HepG2 (cell line): ENCODE data around the gene EEFSEC. TPM values are rescaled to one million over a fixed set of nuclear protein-coding genes. Genes with fewer than 3 reads are reported as not detected.

Experiments
- ASH2L ChIP-seq: fragments of 300-600, 200-600 bp; sonication (generic); IDR thresholded peaks from 2 replicates; pipeline ENCODE4 v1.7.0; 2017; ENCODE audit warnings: low read depth, mild to moderate bottlenecking, moderate library complexity, mixed read lengths, low read length; ENCODE audit not compliant: insufficient read length
- ELF1 ChIP-seq: sonication (generic); formaldehyde crosslinking; IDR thresholded peaks from 2 replicates; pipeline ENCODE4 v1.4.0; 2020; ENCODE audit warnings: missing genetic modification reagents
- FIP1L1 ChIP-seq: fragments of 200-400 bp; formaldehyde crosslinking; IDR thresholded peaks from 2 replicates; pipeline ENCODE4 v1.6.1; 2018; ENCODE audit warnings: low read depth, mild to moderate bottlenecking, low read length, moderate library complexity, borderline replicate concordance; ENCODE audit not compliant: insufficient read depth
- MAZ ChIP-seq, 2 experiments: sonication (generic) in 1 of 2; formaldehyde crosslinking in 1 of 2; IDR thresholded peaks; 2 replicates each; pipeline versions ENCODE4 v1.5.0 to v1.6.1; 2012 to 2020; ENCODE audit warnings: low read depth in 2 of 2, mild to moderate bottlenecking in 2 of 2, borderline replicate concordance in 1 of 2, improper control_type of control experiment in 1 of 2, low read length in 1 of 2, missing genetic modification reagents in 1 of 2, moderate library complexity in 1 of 2
- NCOA2 ChIP-seq: sonication (generic); formaldehyde crosslinking; IDR thresholded peaks from 2 replicates; pipeline ENCODE4 v1.8.0; 2022; ENCODE audit warnings: inconsistent platforms
- PAWR ChIP-seq: sonication (generic); formaldehyde crosslinking; IDR thresholded peaks from 2 replicates; pipeline ENCODE4 v1.4.0; 2020; ENCODE audit warnings: missing genetic modification reagents, mild to moderate bottlenecking, borderline replicate concordance
- SP5 ChIP-seq: IDR thresholded peaks from 2 replicates; pipeline ENCODE4 v1.6.1; 2016; ENCODE audit warnings: low read depth, borderline replicate concordance
- SRY ChIP-seq: sonication (generic); formaldehyde crosslinking; IDR thresholded peaks from 2 replicates; pipeline ENCODE4 v1.8.0; 2022; ENCODE audit warnings: mild to moderate bottlenecking, missing genetic modification reagents
- ZNF17 ChIP-seq: sonication (generic); formaldehyde crosslinking; IDR thresholded peaks from 2 replicates; pipeline ENCODE4 v1.5.0; 2020; ENCODE audit warnings: mild to moderate bottlenecking, missing genetic modification reagents
- ZNF383 ChIP-seq: sonication (generic); formaldehyde crosslinking; IDR thresholded peaks from 2 replicates; pipeline ENCODE4 v1.4.0; 2020; ENCODE audit warnings: missing genetic modification reagents, mild to moderate bottlenecking, borderline replicate concordance
- ZNF570 ChIP-seq: sonication (generic); formaldehyde crosslinking; IDR thresholded peaks from 2 replicates; pipeline ENCODE4 v1.4.0; 2020; ENCODE audit warnings: mild to moderate bottlenecking, missing genetic modification reagents, borderline replicate concordance
- ZNF589 ChIP-seq: sonication (generic); formaldehyde crosslinking; conservative IDR thresholded peaks from 2 replicates; pipeline ENCODE4 v1.8.0; 2022; ENCODE audit warnings: mild to moderate bottlenecking, moderate library complexity, missing genetic modification reagents
- polyA plus RNA-seq, 8 experiments: library from polyadenylated mRNA; depleted of rRNA in 3 of 8; stranded (reverse) in 7 of 8; unstranded in 1 of 8; fragments of >200 nt; fragmentation: Illumina TruSeq in 4 of 8; extraction: Trizol in 4 of 8; gene quantifications; 2 replicates each; pipeline versions ENCODE4 v1.2.1 to v1.2.3, GENCODE V29; 2011 to 2016; ENCODE audit warnings: low read depth in 4 of 8, missing spikeins in 1 of 8, mixed read lengths in 1 of 8; ENCODE audit not compliant: insufficient read depth in 1 of 8
- total RNA-seq, 5 experiments: library from RNA; depleted of rRNA; stranded (reverse); fragments of >200 nt; fragmentation: Illumina TruSeq; extraction: Trizol; gene quantifications; 2 replicates each; pipeline ENCODE4 v1.2.3, GENCODE V29; 2016; ENCODE audit warnings: low read depth in 1 of 5
- TF ChIP-seq, protein P1 (sequence below): sonication (generic); formaldehyde crosslinking; conservative IDR thresholded peaks from 2 replicates; pipeline ENCODE4 v1.4.0; 2020; ENCODE audit warnings: missing genetic modification reagents
- TF ChIP-seq, protein P2 (sequence below): sonication (generic); IDR thresholded peaks from 2 replicates; pipeline ENCODE4 v1.6.1; 2016; ENCODE audit warnings: low read depth, borderline replicate concordance
- TF ChIP-seq, protein P3 (sequence below): sonication (generic); formaldehyde crosslinking; IDR thresholded peaks from 2 replicates; pipeline ENCODE4 v1.4.0; 2020; ENCODE audit warnings: missing genetic modification reagents, borderline replicate concordance
- TF ChIP-seq, protein P4 (sequence below): sonication (generic); formaldehyde crosslinking; IDR thresholded peaks from 2 replicates; pipeline ENCODE4 v1.4.0; 2020; ENCODE audit warnings: mild to moderate bottlenecking, missing genetic modification reagents

EEFSEC gene
- total and polyA plus RNA-seq, 2 of the 13 experiments (the other 11 are each of a cell fraction or from before 2014, with no cell fraction given), result 6.4 to 24.2 TPM

DNA sequence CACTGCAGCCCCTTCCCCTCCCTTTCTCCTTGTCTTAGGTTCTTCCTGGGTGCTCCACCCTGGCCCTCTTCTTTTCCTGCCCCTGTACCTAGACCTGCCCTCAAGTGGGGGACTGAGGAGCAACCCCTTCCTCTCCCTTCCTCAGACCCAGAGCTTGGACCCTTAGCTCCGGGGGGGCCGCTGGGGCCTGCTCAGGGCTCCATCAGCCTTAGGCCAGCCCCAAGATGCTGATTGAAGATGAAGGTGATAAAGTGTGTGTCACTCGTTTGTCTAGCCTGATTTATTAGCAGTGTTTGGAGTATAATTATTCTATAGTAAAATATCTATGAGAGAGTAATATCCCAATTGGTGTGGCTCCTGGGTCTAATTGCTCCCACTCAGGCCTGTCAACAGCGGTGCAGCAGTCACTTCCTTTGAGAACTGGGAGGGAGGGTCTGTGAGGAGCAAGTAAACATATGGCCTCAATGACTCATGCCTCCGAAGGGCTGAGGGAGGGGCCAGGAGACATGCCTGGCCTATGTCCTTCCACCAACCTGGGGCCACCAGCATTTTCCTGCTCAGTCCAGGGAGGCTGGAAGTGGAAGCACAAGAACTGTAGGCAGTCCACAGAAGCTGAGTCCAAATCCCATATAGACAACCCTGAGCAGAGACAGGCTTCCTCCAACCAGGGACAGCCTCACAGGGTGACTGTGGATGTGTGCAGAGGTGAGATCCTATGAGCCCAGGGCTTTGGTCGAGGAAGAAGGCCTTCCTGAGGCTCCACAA is 190.2 kb downstream of the EEFSEC start (continued):
- TF ChIP-seq, protein P1, sequence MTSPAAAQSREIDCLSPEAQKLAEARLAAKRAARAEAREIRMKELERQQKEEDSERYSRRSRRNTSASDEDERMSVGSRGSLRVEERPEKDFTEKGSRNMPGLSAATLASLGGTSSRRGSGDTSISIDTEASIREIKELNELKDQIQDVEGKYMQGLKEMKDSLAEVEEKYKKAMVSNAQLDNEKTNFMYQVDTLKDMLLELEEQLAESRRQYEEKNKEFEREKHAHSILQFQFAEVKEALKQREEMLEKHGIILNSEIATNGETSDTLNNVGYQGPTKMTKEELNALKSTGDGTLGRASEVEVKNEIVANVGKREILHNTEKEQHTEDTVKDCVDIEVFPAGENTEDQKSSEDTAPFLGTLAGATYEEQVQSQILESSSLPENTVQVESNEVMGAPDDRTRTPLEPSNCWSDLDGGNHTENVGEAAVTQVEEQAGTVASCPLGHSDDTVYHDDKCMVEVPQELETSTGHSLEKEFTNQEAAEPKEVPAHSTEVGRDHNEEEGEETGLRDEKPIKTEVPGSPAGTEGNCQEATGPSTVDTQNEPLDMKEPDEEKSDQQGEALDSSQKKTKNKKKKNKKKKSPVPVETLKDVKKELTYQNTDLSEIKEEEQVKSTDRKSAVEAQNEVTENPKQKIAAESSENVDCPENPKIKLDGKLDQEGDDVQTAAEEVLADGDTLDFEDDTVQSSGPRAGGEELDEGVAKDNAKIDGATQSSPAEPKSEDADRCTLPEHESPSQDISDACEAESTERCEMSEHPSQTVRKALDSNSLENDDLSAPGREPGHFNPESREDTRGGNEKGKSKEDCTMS (CRISPR knock-in tag), result no peak
- TF ChIP-seq ZNF589 (CRISPR knock-in tag) (no peak), ZNF17 (no peak), ZNF570 (CRISPR knock-in tag) (no peak), PAWR (CRISPR knock-in tag) (no peak), NCOA2 (CRISPR knock-in tag) (peak; percentile 51; the same call in 1 of the 2 replicates), SP5 (CRISPR knock-in tag) (peak; percentile 95), FIP1L1 (no peak), MAZ (IDR thresholded peaks at IDR 0.05; ENCODE audit: borderline replicate concordance, low read depth, low read length) (peak; percentile 79; the same call in 1 of the 2 replicates), MAZ (CRISPR knock-in tag; IDR thresholded peaks at IDR 0.05; ENCODE audit: low read depth) (peak; percentile 47; the same call in 1 of the 2 replicates), ELF1 (CRISPR knock-in tag) (peak; percentile 41; the same call in 1 of the 2 replicates), ZNF383 (CRISPR knock-in tag) (no peak), ASH2L (no peak), SRY (CRISPR knock-in tag) (no peak)
- TF ChIP-seq, protein P2, sequence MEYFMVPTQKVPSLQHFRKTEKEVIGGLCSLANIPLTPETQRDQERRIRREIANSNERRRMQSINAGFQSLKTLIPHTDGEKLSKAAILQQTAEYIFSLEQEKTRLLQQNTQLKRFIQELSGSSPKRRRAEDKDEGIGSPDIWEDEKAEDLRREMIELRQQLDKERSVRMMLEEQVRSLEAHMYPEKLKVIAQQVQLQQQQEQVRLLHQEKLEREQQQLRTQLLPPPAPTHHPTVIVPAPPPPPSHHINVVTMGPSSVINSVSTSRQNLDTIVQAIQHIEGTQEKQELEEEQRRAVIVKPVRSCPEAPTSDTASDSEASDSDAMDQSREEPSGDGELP, result peak; percentile 60; the same call in 1 of the 2 replicates
- TF ChIP-seq, protein P3, sequence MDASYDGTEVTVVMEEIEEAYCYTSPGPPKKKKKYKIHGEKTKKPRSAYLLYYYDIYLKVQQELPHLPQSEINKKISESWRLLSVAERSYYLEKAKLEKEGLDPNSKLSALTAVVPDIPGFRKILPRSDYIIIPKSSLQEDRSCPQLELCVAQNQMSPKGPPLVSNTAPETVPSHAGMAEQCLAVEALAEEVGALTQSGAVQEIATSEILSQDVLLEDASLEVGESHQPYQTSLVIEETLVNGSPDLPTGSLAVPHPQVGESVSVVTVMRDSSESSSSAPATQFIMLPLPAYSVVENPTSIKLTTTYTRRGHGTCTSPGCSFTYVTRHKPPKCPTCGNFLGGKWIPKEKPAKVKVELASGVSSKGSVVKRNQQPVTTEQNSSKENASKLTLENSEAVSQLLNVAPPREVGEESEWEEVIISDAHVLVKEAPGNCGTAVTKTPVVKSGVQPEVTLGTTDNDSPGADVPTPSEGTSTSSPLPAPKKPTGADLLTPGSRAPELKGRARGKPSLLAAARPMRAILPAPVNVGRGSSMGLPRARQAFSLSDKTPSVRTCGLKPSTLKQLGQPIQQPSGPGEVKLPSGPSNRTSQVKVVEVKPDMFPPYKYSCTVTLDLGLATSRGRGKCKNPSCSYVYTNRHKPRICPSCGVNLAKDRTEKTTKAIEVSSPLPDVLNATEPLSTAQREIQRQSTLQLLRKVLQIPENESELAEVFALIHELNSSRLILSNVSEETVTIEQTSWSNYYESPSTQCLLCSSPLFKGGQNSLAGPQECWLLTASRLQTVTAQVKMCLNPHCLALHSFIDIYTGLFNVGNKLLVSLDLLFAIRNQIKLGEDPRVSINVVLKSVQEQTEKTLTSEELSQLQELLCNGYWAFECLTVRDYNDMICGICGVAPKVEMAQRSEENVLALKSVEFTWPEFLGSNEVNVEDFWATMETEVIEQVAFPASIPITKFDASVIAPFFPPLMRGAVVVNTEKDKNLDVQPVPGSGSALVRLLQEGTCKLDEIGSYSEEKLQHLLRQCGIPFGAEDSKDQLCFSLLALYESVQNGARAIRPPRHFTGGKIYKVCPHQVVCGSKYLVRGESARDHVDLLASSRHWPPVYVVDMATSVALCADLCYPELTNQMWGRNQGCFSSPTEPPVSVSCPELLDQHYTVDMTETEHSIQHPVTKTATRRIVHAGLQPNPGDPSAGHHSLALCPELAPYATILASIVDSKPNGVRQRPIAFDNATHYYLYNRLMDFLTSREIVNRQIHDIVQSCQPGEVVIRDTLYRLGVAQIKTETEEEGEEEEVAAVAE (CRISPR knock-in tag), result 0 out of 2 replicates have a peak, but pooled peaks have one; percentile 37
- TF ChIP-seq, protein P4, sequence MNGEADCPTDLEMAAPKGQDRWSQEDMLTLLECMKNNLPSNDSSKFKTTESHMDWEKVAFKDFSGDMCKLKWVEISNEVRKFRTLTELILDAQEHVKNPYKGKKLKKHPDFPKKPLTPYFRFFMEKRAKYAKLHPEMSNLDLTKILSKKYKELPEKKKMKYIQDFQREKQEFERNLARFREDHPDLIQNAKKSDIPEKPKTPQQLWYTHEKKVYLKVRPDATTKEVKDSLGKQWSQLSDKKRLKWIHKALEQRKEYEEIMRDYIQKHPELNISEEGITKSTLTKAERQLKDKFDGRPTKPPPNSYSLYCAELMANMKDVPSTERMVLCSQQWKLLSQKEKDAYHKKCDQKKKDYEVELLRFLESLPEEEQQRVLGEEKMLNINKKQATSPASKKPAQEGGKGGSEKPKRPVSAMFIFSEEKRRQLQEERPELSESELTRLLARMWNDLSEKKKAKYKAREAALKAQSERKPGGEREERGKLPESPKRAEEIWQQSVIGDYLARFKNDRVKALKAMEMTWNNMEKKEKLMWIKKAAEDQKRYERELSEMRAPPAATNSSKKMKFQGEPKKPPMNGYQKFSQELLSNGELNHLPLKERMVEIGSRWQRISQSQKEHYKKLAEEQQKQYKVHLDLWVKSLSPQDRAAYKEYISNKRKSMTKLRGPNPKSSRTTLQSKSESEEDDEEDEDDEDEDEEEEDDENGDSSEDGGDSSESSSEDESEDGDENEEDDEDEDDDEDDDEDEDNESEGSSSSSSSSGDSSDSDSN (CRISPR knock-in tag), result no peak
